CD4-positive, CD25-positive, alpha-beta regulatory T cell (primary cell): ENCODE results near the gene C1QTNF3. TPM values are rescaled to one million over a fixed set of nuclear protein-coding genes. Genes with fewer than 3 reads are reported as not detected.

ENCODE experiments used
- ATAC-seq, 2 donors: fragments of 150-1000 bp; cut with Tn5 transposase; one replicate each; pipeline ENCODE4 v1.10.0; 2021; ENCODE audit warnings: low read depth in 2 of 2, moderate number of reproducible peaks in 2 of 2, moderate library complexity in 1 of 2
- DNase-seq, 3 donors: peaks; one replicate each; pipeline versions ENCODE4 v3.0.0 to v3.0.0-alpha.2; 2012 to 2022; ENCODE audit warnings: mixed read lengths in 1 of 3
- H3K27ac ChIP-seq: one replicate; pipeline ENCODE4 v1.7.0; 2013; ENCODE audit warnings: mild to moderate bottlenecking, low read length; ENCODE audit not compliant: insufficient read depth, poor library complexity, severe bottlenecking
- H3K27me3 ChIP-seq: one replicate; pipeline ENCODE4 v1.7.0; 2013; ENCODE audit warnings: low read length; ENCODE audit not compliant: control insufficient read depth, insufficient read depth
- H3K36me3 ChIP-seq: one replicate; pipeline ENCODE4 v1.7.0; 2013; ENCODE audit warnings: mild to moderate bottlenecking, low read length, moderate library complexity; ENCODE audit not compliant: control insufficient read depth, insufficient read depth
- H3K4me1 ChIP-seq: 2 replicates; pipeline ENCODE4 v1.7.0; 2013; ENCODE audit warnings: mild to moderate bottlenecking, low read length; ENCODE audit not compliant: insufficient read depth, control insufficient read depth, poor library complexity, severe bottlenecking
- H3K4me3 ChIP-seq: one replicate; pipeline ENCODE4 v1.7.0; 2013; ENCODE audit warnings: low read depth, mild to moderate bottlenecking, low read length, moderate library complexity
- H3K9me3 ChIP-seq, 2 experiments: 1 replicate in 1 of 2; 2 replicates in 1 of 2; pipeline ENCODE4 v1.7.0; 2013; ENCODE audit warnings: low read length in 2 of 2, mild to moderate bottlenecking in 1 of 2, moderate library complexity in 1 of 2; ENCODE audit not compliant: control insufficient read depth in 2 of 2
- H3K27ac Mint-ChIP-seq, 3 donors: one replicate each; pipeline ENCODE4 v1.8.0; 2020 to 2022; ENCODE audit warnings: mild to moderate bottlenecking in 3 of 3, mixed read lengths in 3 of 3, moderate library complexity in 2 of 3
- H3K27me3 Mint-ChIP-seq: one replicate; pipeline ENCODE4 v1.8.0; 2022; ENCODE audit warnings: mild to moderate bottlenecking, mixed read lengths
- H3K36me3 Mint-ChIP-seq: one replicate; pipeline ENCODE4 v1.8.0; 2020; ENCODE audit warnings: mixed read lengths
- H3K4me1 Mint-ChIP-seq, 4 donors: one replicate each; pipeline ENCODE4 v1.8.0; 2020 to 2022; ENCODE audit warnings: mixed read lengths in 4 of 4, mild to moderate bottlenecking in 1 of 4
- H3K4me3 Mint-ChIP-seq, 4 donors: one replicate each; pipeline ENCODE4 v1.8.0; 2020 to 2022; ENCODE audit warnings: mild to moderate bottlenecking in 4 of 4, mixed read lengths in 4 of 4, moderate library complexity in 3 of 4
- H3K9me3 Mint-ChIP-seq, 7 donors: one replicate each; pipeline ENCODE4 v1.8.0; 2020 to 2022; ENCODE audit warnings: mixed read lengths in 7 of 7, mild to moderate bottlenecking in 3 of 7, moderate library complexity in 2 of 7
- polyA plus RNA-seq, 4 donors: library from polyadenylated mRNA; unstranded; fragments of 300-500 nt; fragmentation: Illumina TruSeq; gene quantifications; one replicate each; pipeline ENCODE4 v1.2.3, GENCODE V29; 2021
- total RNA-seq: library from RNA; stranded (reverse); gene quantifications from one replicate; pipeline ENCODE4 v1.2.3, GENCODE V29; 2022

Gene C1QTNF3
- total and polyA plus RNA-seq, 5 donors from 2014 or later = 0.09 to 7.6 (median 0.51) TPM; not detected in 1

DNA sequence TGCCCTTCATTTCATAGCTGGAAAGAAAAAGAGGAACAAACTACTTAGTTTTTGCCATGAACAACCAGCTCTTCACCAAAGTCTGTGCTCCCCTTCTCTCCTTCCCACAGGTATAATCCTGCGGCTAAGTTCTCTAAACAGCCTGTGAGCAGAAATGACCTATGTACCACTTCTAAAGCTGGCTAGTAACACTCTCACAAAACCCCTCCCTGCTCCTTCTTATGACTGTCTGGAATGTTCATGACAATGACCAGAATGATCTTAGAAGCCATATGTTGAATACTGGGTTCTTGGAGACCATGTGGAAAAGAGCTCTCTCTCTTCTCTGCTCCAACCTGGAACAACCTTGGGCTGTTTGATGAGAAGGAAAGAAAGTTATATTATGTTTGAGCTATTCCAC lies 22.3 kb downstream of the C1QTNF3 start:
- no peak overlapping the region for H3K4me3 ChIP-seq
- H3K36me3 Mint-ChIP-seq = peaks cover 46% of the 10 kb centered on the region
- H3K27me3 ChIP-seq = no peaks in the 10 kb centered on the region
- H3K27ac Mint-ChIP-seq = peak overlapping the region in 1 of 3 donors; percentile 84
- H3K4me1 Mint-ChIP-seq = peaks cover 9 to 26% (median 19%) of the 10 kb centered on the region in 4 donors
- H3K36me3 ChIP-seq = peaks cover 13% of the 10 kb centered on the region
- ATAC-seq = no peak
- no peaks in the 10 kb centered on the region for H3K27me3 Mint-ChIP-seq
- no peak overlapping the region for H3K27ac ChIP-seq
- DNase-seq = no peak
- H3K9me3 ChIP-seq = no peaks in the 10 kb centered on the region
- peaks cover 8% of the 10 kb centered on the region for H3K4me1 ChIP-seq
- H3K4me3 Mint-ChIP-seq = no peak overlapping the region
- H3K9me3 Mint-ChIP-seq = no peaks in the 10 kb centered on the region

DNA sequence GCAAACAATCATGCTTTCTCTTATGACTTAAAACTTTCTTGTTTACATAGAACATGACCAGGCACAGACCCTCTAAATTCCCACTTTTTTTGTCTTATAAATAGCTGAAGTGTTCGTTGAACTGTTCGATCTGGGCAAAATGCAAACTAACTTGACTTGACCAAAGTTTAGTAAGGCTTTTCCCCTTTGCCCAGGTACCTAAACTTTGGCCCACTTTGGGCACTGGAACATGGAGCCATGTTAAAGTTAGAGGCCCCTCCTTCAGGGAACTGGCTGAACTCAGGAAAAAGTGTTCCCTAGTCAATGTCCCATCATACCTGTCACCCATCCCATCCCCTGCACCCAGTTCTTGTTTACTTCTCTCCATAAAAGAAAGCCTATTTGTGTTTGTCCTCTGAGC lies 25.8 kb downstream of the C1QTNF3 start:
- DNase-seq = no peak
- peaks cover 23% of the 10 kb centered on the region for H3K36me3 Mint-ChIP-seq
- H3K27ac Mint-ChIP-seq = no peak overlapping the region

DNA sequence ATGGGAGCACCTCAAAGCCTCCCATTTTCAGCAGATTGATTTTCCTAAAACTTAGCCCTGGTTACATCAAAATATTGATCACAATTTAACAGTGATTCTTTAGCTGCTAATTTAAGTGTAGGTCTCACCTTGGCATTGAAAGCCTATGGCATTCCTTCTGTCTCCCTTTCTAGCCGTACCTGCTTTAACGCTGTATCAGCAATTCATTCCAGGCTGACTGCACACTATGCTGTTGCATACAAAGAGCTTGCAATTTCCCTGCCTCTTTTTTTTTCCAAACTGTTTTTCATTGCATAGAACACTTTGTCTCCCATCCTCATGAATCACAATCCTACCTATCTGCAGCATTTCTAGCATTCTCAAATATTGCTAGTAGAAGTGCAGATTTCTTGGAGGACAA lies 26.3 kb downstream of the C1QTNF3 start:
- H3K4me3 ChIP-seq = no peak overlapping the region
- no peak overlapping the region for H3K27ac Mint-ChIP-seq
- no peak for ATAC-seq
- H3K27me3 ChIP-seq = no peaks in the 10 kb centered on the region
- no peaks in the 10 kb centered on the region for H3K9me3 Mint-ChIP-seq
- no peak for DNase-seq
- H3K27me3 Mint-ChIP-seq = no peaks in the 10 kb centered on the region
- H3K4me1 ChIP-seq = peaks cover under 1% of the 10 kb centered on the region
- no peaks in the 10 kb centered on the region for H3K36me3 ChIP-seq
- H3K36me3 Mint-ChIP-seq = peaks cover 21% of the 10 kb centered on the region
- peaks cover 0 to 11% (median 6%) of the 10 kb centered on the region in 4 donors for H3K4me1 Mint-ChIP-seq
- no peak overlapping the region for H3K27ac ChIP-seq
- H3K4me3 Mint-ChIP-seq = no peak overlapping the region
- no peaks in the 10 kb centered on the region for H3K9me3 ChIP-seq

More for the DNA sequence above, 25.8 kb downstream of the C1QTNF3 start:
- Mint-ChIP-seq H3K4me1 (peaks cover 3 to 16% (median 11%) of the 10 kb centered on the region in 4 donors), H3K4me3 (no peak overlapping the region), H3K27me3 (no peaks in the 10 kb centered on the region), H3K9me3 (no peaks in the 10 kb centered on the region)
- Histone ChIP-seq H3K36me3 (no peaks in the 10 kb centered on the region), H3K27me3 (no peaks in the 10 kb centered on the region), H3K27ac (no peak overlapping the region), H3K4me3 (no peak overlapping the region), H3K4me1 (peaks cover 5% of the 10 kb centered on the region), H3K9me3 (no peaks in the 10 kb centered on the region)
- no peak for ATAC-seq

DNA sequence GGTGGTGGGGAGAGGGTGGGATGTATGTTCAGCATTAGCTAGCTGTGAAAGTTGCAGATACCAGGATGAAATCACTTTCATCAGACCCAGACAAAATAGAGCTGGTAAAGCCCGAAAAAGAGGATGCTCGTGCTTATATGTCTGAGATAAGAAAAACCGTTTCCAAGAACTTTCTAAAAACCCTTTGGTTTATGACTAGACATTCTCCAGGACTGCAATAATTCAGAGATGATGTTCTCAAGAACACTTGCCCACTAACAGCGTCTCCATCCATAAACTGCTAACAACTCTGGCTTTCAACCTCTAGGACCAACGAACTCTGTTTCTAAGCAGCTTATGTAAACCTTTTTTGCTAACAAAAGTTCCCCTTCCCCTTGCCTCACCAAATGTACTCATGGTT lies 26.8 kb downstream of the C1QTNF3 start:
- Mint-ChIP-seq H3K36me3 (peaks cover 18% of the 10 kb centered on the region), H3K4me1 (peaks cover 0 to 6% (median 2%) of the 10 kb centered on the region in 4 donors), H3K27ac (no peak overlapping the region), H3K4me3 (no peak overlapping the region), H3K9me3 (no peaks in the 10 kb centered on the region), H3K27me3 (no peaks in the 10 kb centered on the region)
- H3K4me1 ChIP-seq = no peaks in the 10 kb centered on the region
- H3K4me3 ChIP-seq = no peak overlapping the region
- H3K27me3 ChIP-seq = no peaks in the 10 kb centered on the region
- H3K36me3 ChIP-seq = no peaks in the 10 kb centered on the region
- ATAC-seq (no peak), DNase-seq (no peak)
- no peak overlapping the region for H3K27ac ChIP-seq
- no peaks in the 10 kb centered on the region for H3K9me3 ChIP-seq

DNA sequence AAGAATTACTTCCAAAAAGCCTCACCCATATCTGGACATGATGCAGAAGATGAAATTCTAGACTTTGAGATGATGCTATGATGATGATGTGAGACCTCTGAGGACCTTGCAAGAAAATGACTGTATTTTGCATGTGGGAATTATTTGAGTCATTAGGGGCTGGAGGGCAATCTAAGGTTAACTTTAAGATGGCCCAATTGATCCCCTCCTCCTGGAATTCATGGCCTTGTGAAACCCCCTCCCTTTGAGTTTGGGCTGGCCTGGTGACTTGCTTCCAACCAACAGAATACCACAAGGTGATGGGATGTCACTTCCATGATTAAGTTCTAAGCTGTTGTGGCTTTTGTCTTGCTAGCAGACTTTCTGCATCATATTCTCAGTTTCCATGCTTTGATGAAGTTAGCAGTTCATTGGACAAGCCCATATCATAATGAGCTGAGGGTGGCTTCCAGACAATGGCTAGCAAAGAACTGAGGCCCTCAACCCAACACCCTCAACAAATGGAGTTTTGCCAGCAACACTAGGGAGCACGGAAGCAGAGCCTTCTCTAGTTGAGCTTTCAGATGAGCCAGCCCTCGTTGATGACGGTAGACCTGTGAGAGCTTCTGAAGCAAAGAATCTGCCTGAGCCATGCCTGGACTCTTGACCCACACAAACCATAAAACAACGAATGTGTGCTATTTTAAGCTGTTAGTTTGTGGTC lies 27.7 kb downstream of the C1QTNF3 start:
- Mint-ChIP-seq H3K4me3 (no peak overlapping the region), H3K27me3 (no peaks in the 10 kb centered on the region), H3K27ac (no peak overlapping the region), H3K9me3 (no peaks in the 10 kb centered on the region), H3K36me3 (peaks cover 8% of the 10 kb centered on the region), H3K4me1 (no peaks in the 10 kb centered on the region)
- Histone ChIP-seq H3K4me3 (no peak overlapping the region), H3K36me3 (no peaks in the 10 kb centered on the region), H3K9me3 (no peaks in the 10 kb centered on the region), H3K27ac (no peak overlapping the region), H3K27me3 (no peaks in the 10 kb centered on the region), H3K4me1 (no peaks in the 10 kb centered on the region)
- DNase-seq (no peak), ATAC-seq (no peak)

DNA sequence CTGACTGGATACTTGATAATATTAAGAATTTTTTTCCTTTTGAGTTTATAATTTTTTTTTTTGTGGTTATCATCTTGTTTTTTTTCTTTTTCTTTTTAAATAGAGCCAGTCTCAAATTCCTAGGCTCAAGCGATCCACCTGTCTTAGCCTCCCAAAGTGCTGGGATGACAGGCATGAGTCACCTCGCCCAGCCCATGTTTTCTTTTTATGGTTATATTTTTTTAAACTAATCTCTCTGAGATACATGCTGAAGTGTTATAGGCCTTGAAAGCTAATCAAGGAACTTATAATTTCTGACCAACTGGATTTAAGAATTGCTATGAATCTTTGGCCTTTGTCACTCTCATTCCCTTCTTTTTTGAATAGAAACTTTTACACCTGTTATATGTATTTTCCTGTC lies 28.4 kb downstream of the C1QTNF3 start:
- no peak overlapping the region for H3K4me3 Mint-ChIP-seq
- Histone ChIP-seq H3K4me1 (no peaks in the 10 kb centered on the region), H3K36me3 (no peaks in the 10 kb centered on the region), H3K4me3 (no peak overlapping the region), H3K9me3 (no peaks in the 10 kb centered on the region), H3K27ac (no peak overlapping the region), H3K27me3 (no peaks in the 10 kb centered on the region)
- H3K27me3 Mint-ChIP-seq = no peaks in the 10 kb centered on the region
- no peaks in the 10 kb centered on the region for H3K4me1 Mint-ChIP-seq
- peaks cover 5% of the 10 kb centered on the region for H3K36me3 Mint-ChIP-seq
- DNase-seq = no peak
- no peaks in the 10 kb centered on the region for H3K9me3 Mint-ChIP-seq
- no peak overlapping the region for H3K27ac Mint-ChIP-seq
- no peak for ATAC-seq

DNA sequence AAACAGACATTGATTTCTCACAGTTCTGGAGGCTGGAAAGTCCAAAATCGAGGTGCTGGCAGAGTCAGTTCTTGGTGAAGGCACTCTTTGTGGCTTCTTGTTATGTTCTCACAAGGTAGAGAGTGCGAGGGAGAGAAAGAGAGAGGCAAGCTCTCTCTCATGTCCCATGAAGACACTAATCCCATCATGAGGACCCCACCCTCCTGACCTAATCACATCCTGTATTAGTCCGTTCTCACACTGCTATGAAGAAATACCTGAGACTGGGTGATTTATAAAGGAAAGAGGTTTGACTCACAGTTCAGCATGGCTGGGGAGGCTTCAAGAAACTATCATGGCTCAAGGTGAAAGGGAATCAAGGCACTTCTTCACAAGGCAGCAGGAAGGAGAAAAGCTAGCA lies 29.5 kb downstream of the C1QTNF3 start:
- Mint-ChIP-seq H3K4me3 (no peak overlapping the region), H3K9me3 (no peaks in the 10 kb centered on the region), H3K4me1 (peaks cover 6 to 9% (median 7%) of the 10 kb centered on the region in 4 donors), H3K27ac (no peak overlapping the region), H3K27me3 (no peaks in the 10 kb centered on the region), H3K36me3 (no peaks in the 10 kb centered on the region)
- no peak overlapping the region for H3K27ac ChIP-seq
- ATAC-seq (no peak), DNase-seq (no peak)
- no peak overlapping the region for H3K4me3 ChIP-seq
- no peaks in the 10 kb centered on the region for H3K9me3 ChIP-seq
- peaks cover 7% of the 10 kb centered on the region for H3K4me1 ChIP-seq
- no peaks in the 10 kb centered on the region for H3K36me3 ChIP-seq
- no peaks in the 10 kb centered on the region for H3K27me3 ChIP-seq

DNA sequence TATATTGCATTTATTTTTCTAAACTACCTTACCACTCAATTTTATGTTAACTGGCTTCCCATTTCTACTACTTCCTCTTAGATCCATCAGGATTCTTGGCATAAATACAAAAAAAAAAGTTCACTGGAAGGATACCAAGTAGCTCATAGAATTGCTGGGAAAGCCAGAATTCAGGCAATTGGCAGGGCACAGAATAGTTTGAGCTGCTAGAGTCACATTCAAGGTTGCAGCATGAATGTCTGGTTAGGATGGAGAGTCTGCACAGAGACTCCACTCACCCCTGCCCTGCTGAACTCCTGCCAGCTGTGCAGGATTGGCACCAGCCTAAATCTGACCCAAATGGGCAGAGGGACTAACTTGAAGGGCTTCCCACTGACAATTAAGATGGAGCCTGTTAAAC lies 30.2 kb downstream of the C1QTNF3 start:
- H3K9me3 ChIP-seq = no peaks in the 10 kb centered on the region
- H3K9me3 Mint-ChIP-seq = no peaks in the 10 kb centered on the region
- no peak overlapping the region for H3K4me3 ChIP-seq
- H3K36me3 Mint-ChIP-seq = no peaks in the 10 kb centered on the region
- H3K4me1 ChIP-seq = peaks cover 12% of the 10 kb centered on the region
- no peak overlapping the region for H3K27ac Mint-ChIP-seq
- H3K4me3 Mint-ChIP-seq = no peak overlapping the region
- H3K27me3 Mint-ChIP-seq = no peaks in the 10 kb centered on the region
- no peaks in the 10 kb centered on the region for H3K36me3 ChIP-seq
- H3K27me3 ChIP-seq = no peaks in the 10 kb centered on the region
- ATAC-seq = no peak
- no peak overlapping the region for H3K27ac ChIP-seq
- no peak for DNase-seq
- peaks cover 6 to 13% (median 11%) of the 10 kb centered on the region in 4 donors for H3K4me1 Mint-ChIP-seq
